HG03378 (cell line): ENCODE results near the gene KCNQ1.

Experiments used
- ATAC-seq: cut with Tn5 transposase; IDR thresholded peaks from one replicate; pipeline ENCODE4 v1.9.1; 2021; ENCODE audit warnings: mild to moderate bottlenecking, moderate library complexity; ENCODE audit not compliant: unreplicated experiment

The KCNQ1 gene

DNA sequence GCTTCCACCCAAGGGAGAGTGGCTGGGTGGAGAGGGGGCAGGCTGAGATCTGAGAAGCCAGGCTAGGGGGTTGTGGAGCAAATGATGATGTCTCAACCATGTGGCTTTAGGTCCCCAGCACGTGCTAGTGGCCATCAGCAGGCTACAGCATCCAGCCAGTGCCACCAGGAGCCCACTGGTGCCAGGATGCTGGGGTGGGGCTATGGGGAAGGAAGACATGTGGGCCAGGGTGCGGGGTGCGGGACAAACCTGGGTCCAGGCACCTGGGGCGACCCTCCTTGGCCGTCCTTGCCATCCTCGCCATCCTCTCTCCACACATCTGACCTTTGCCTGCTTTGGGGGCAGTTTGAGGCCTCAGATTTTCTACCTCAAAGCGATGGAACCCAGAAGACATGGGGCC, 104.3 kb downstream of the KCNQ1 start:
- ATAC-seq = no peak

DNA sequence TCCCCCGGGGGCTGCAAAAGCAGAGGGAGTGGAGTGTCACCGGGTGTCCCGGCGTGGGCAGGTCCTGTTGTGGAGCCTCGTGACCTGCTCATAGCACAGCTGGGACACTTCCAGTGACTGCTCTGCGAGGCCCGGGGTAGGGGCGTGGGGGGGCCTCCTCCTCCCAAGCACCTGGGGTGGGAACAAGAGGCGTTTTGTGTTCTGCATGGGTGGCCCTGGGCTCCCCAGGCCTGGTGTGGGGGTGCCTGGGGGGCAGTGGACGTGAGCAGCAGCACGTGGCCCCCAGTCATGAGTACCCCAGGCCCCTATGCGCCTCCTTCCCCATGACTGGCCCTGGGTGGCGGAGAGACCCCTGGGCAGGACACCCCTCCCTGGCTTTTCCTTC, 104.7 kb downstream of the KCNQ1 start:
- ATAC-seq = no peak

DNA sequence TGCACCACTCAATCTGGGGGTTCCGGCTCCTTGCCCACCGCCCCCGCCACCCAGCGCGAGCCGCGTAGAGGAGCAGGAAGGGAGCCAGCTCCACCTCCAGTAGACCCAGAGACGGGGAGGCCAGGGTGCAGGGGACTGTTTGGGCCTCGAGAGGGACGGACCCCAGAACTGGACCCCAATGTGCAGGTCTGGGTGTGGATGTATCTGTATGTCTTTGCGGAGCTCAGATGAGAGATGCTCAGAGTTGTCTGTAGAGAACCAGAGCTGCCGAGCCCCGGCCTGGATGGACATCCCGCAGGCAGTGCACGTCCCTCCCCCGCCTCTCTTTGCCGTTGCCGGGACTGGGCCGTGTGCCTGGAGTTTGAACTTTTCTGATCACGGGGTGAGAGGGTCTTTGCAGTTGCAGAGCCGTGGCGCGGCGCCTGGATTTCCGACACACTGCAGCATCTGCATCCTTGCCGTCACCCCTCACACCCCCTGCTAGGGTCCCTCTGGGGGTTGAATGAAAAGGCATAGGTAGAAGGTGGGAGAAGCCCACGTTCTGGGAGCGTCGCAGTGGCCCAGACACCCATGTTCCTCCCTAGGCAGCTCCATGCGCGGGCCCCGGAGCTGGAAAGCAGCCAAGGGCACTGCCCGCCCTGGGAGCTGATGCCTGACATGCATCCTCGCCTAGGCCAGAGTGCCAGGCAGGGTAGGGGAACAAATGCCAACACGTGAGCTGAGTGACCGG, 105.2 kb downstream of the KCNQ1 start:
- no peak for ATAC-seq

DNA sequence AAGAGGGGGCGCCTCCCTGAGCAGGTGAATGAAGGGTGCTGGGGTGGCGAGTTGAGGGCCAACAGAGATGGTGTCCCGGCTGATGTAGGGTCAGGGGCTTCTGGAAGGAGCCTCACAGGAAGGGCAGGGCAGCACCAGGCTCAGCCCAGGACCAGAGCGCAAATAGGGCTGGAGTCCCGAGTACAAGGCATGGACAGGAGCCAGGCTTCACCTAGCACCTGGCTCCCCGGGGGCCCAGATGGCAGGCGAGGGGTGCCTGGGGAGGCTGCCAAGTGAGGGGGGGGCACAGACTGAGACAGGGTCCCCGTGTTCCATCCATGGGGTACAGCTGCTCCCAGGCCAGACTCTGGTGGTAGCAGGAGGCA, 105.8 kb downstream of the KCNQ1 start:
- no peak for ATAC-seq

DNA sequence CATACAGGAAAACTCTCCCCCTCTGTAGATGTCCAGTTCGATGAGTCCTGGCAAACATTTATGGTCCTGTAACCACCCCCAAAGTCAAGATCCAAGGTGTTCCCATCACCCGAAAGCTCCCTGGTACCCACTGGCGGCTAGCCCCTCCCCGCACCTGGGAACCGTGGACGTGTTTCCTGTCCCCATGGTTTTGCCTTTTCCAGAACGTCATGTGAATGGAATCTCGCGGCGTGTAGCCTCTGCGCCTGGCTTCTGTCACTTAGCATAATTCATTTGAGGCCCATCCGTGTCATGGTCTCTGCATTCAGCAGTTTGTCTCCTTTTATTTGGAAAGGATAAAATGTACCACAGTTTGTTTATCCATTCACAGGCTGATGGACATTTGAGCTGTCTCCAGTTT, 106.3 kb downstream of the KCNQ1 start:
- no peak for ATAC-seq

DNA sequence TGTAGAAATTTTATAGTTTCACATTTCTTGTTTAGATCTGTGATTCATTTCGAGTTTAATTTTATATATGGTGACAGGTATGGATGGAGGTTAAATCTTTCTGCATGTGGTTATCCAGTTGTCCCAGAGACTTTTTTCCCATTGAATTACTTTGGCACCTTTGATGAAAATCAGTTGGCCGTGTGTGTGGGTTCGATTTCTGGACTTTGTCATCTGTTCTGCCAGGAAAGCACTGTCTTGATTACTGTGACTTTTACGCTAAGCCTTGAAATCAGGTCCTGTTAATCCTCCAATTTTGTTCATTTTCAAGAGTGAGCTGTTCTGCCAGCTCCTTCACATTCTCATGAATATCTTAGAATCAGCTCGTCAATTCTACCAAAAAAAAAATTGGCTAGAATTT, 107.4 kb downstream of the KCNQ1 start:
- no peak for ATAC-seq

DNA sequence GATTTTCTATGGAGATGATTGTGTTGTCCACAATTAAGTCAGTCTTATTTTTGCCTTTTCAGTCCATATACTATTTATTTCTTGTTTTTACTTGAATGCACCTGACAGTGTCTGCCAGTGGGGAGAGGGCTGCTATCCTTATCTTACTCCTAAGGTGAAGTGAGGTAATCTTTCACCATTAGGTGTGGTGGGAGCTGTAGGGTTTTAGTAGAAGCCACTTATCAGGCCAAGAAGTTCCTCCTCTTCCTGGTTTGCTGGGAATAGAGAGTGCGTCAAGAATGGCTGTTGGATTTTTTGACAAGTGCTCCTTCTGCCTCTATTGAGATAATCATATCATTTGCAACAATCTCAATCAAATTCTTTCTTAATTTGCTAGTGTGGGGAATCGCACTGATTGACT, 108.4 kb downstream of the KCNQ1 start:
- no peak for ATAC-seq

DNA sequence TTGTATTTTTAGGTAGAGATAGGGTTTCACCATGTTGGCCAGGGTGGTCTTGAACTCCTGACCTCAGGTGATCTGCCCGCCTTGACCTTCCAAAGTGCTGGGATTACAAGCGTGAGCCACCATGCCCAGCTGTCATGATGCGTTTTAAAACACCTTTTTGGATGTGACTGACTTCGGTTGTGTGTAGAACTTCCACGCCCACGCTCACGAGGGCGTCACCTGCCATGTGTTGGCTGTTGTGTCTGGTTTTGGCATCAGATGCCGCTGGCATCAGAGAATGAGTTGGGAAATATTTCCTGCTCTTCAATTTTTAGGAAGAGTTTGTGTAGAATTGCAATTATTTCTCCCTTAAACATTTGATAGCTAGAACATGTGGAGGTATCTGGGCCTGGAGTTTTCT, 109.1 kb downstream of the KCNQ1 start:
- no peak for ATAC-seq

DNA sequence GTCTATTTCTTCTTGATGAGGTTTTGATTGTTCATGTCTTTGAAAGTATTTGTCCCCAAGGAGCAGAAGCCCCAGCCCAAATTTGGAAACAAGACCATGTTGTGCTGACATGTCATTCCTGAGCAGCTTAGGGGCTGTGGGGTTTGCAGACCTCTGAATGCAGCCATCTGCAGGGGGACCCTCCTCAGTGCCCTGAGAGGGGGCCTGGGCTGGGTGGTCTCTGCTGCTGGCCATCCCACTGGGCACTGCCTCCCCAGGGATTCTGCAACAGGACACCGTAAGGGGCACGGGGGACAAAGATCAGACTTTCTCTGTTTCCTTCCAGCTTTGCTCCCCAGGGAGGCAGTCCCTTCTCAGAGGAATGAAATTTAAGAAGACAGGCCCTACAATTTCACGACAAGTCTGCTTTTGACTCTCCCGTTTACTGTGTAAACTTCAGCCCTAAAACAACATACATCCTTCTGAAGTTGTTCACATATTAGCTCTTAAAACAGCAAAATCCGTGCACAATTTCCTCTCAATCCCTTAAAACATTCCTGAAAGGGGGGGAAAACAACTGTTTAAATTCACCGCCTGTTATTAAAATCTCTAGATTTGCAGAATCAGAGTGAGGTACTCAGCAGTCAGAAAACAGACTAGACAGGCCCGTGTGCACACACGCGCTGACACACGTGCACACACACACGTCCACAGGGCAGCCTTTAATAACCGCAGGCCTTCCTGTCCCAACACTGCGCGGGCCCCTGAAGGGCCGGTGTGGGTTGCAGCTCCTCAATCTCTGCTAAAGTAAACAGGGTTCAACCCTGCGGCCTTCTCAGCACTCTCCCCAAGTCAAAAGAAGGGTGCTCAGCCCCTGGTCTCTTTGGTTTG, 109.8 kb downstream of the KCNQ1 start:
- no peak for ATAC-seq

DNA sequence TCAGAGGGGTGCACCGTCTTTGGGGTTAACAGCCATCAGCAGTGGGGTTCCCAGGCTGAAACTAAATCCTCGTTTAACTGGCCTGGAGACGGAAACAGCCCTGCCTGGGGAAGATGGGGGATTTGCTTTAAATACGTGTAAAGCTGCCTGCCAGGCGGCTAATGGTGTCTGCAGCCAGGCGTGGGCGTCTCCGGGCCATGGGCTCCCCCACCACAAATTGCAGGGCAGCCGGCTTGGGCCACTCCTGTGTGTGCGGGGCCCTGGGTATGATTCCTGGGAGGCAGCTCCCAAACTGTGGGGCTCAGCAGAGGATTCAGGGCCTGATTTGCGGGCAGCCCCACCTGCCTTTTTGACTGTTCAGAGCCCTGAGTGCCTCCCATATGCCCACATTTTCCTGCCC, 110.5 kb downstream of the KCNQ1 start:
- no peak for ATAC-seq

DNA sequence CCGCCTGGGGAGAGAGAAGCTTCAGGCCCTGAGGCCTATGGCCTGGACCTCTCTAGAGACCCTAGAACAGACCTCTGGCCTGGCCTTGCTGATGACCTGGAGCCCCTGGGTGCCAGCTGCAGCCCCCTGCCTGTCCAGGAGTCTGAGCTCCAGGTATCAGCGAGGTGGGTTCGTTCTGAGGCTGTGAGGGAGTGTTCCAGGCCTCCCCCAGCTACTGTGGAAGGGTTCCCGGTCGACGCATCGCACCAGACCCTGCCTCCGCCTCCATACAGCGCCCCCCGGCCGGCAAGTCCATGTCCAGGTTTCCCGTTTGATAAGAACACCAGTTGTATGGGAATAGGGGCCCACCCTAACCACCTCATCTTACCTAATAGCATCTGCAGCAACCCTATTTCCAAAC, 111.1 kb downstream of the KCNQ1 start:
- no peak for ATAC-seq

DNA sequence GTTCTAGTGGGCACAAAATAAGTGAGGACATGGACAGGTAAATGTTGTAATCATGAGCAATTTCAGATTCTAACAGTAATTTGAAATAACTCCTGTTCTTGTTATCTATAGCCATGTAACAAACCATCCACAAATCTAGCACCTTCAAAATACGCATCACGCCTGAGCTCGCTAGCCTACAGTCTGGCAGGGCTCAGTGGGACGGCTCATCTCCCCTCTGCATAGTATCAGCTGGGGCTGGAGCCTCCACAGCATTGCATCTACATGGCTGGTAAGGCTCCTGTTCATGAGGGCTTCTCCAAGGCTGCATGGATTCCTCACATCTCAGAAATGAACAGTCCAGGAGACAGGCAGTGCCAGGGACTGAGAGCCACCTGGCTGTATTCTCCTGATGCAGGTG, 112.6 kb downstream of the KCNQ1 start:
- ATAC-seq = no peak

DNA sequence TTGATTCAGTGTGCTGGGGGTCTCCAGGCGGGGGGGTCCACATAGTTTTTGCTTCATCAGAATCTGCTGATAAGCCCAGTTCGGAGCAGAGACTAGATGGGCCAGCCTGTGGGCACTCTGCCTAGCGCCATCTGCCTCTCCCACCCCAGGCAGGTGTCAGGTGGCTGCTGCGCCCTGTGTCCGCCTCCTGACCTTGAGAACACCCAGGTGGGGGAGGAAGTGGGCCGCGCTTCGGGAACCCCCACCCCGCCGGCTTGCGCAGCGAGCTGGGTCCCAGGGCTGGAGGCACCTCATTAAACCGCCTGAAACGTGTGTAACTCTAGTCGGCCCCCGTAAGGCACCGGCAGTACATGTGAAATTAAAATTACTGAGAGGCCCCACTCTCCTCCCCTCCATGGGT, 113.6 kb downstream of the KCNQ1 start:
- ATAC-seq = no peak

DNA sequence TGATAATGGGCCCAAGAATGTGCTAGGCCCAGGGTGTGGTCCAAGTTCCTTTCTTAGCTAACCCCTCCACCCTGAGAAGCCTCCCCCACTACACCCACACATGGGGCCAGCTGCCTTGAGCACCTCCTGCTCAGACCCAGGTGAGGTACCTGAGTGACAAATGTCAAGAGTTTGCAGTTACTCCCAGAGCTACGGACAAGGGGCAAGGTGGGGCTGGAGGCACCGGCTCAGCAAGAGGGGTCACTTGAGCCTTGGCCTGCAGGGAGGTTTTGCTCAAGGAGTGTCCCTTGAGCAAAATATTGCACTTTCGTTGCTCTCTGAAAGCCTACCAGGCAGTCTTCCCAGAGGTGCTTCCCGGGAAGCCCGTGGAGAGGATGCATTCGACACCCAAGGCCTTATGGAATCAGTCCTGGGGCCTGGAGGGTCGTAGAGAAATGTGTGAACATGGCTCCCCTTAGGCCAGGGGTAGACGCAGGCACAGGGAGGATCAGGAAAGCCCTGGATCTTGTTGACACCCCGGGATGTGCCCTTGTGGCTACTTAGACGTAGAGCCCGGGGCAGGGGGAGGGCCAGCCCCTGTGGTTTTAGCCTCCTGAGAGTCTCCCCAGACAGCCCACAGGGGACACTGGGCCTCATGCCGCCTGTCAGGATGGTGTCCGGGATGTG, 114.2 kb downstream of the KCNQ1 start:
- ATAC-seq = no peak

DNA sequence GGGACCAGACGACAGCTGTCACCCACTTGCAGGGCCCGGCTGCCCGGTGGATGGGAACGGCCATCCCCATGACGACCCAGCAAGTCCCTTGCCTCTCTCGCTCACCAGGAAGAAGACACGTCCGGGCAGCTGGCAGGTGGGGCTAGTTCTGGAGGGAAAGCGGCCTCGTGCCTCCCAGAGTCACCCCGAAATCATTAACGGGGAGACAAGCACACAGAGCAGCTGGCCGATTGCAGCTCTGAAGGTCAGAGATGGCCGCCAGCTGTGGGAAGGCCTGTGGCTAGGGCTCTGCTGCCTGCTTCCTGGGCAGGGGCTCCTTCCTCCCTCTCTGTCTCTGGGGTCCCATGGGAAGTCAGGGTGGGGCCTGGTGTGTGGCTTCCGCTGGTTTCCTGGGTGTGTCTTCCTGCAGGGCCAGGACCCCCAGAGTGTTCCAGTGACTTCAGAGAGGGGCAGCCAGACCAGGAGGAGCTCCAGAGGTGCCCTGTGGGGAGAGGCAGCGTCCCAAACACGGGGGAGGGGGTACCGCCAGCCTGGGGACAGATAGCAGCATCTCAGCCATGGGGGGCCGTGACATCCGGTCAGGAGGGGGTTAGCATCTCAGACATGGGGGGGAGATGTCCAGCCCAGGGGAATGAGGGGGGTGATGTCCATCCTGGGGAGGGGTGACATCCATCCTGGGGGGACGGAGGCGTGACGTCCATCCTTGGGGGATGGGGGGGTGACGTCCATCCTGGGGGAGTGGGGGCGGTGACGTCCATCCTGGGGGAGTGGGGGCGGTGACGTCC, 114.9 kb downstream of the KCNQ1 start:
- ATAC-seq = no peak

DNA sequence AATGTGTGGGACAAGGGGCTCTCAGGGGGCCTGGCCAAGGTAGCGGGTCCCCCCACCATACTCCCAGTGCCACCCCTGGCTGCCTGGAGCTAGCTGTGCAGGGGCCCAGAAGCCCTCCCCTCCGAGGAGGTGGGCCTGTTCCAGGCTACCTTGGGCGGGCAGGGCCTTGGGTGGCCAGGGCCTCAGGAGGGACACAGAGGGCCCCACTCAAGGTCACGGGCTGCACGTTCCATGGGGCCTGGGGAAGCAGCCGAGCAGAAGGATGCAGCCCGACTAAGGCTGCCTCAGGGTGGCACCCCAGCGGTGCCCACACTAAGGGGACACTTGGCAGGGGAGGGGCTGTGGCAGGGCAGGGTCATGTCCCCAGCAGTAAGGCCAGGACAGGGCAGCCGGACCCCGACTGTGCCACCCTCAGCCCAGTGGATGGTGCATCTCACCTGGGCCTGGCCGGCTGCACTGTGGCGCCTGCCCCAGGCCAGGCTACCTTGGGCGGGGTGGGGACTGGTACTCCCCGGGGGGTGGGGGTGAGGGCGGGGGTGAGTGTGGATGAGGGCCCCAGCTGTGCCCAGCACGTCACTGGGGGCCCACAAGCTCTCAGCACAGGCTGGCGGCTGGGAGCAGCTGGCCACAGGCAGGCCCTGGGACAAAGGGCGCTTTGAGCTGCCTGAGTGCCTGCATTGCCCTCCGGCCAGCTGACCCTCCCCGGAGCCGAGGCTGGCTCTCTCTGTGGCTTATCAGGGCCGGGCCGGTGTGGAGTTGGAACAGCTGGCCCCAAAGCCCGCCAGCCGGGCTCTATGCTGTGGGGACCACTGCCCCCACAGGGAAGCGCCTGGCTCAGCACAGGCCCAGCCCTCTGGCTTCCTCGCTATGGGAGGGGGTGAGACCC, 117.1 kb downstream of the KCNQ1 start:
- ATAC-seq = no peak

DNA sequence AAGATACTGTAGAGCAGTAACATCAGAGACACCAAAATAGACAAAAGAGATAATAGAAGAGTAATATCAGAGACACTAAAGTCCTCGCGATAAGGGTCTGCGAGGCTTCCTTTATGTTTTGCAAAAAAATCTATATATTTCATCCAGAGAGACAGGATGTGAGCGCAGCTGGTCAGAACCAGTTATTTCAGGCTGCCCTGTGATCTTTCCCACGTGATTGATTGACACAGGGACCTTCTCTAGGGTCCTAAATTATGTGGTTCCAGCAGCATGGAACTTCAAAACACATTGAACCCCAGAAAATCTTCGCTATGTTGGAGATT, 118.0 kb downstream of the KCNQ1 start:
- ATAC-seq = no peak

DNA sequence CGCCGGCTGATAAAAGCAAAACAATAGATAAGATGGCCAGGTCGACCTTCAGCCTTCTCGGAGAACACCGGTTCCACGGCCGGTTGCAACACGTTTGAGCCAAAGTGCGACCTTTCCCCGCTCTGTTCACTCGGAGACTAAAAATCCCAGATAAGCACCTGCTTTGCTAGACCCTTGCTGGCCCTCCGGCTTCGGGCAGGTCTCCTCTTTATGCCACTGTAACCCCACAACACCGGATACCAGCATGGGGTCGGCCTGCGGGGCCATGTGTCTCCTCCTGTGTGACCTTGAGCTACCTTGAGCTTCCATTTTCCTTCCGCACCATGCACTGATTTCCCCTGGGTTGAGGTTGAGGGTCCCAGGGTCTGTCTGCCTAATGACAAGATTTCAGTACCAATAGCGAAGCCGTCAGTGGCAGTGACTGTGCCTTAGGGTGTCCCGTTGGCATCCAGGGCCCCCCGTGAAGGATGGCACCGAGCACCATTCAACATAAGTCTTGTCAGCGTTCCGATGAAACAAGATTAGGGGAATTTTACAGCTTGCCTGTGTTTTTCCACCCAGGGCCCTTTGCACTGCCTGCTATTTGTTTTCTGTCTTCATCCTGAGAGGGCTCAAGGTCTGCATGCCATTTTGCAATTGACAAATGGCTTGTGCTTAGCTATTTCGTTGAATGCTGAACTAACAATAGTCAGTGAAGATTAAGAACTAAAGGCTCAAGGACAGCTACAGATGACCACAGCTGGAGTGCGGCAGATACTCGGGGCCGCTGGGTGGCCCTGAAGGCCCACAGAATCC, 118.6 kb downstream of the KCNQ1 start:
- no peak for ATAC-seq

DNA sequence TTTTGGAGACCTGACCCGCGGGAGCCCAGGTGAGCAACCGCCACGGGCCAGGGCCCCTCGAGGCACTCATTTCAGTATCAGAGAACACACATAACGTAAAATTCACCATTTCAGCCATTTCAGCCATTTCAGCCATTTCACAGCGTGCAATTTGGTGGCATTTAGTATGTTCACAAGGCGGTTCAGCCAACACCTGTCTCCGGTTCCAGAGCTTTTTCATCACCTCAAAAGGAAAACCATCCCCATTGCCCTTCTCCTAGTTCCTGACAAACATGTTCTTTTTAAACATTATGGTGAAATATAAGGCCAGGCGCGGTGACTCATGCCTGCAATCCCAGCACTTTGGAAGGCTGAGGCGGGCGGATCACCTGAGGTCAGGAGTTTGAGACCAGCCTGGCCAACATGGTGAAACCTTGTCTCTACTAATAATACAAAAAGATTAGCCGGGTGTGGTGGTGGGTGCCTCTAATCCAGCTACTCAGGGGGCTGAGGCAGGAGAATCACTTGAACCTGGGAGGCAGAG, 119.3 kb downstream of the KCNQ1 start:
- ATAC-seq = no peak
